Measurements from ENCODE around the gene SNX32. TPM values are rescaled to one million over a fixed set of nuclear protein-coding genes. Genes with fewer than 3 reads are reported as not detected.
"Not testable (repeated sequence)": the region's sequence is repeated elsewhere in the genome, so short reads cannot be mapped to it uniquely, and the experiment has no call there.

SNX32 gene
- total RNA-seq, 2 experiments from 2014 or later, result 0.44 to 1.6 TPM

GRCh38 chr11:65814986-65815565 is 18.7 kb upstream of the SNX32 start:
- H3K4me3 Mint-ChIP-seq, result no peak overlapping the region
- H3K27ac Mint-ChIP-seq, result no peak overlapping the region
- no peak for DNase-seq
- H3K9me3 Mint-ChIP-seq (ENCODE audit: insufficient read depth), result no peaks in the 10 kb centered on the region
- no peaks in the 10 kb centered on the region for H3K36me3 Mint-ChIP-seq (ENCODE audit: low read depth)
- ATAC-seq, result no peak
- CTCF ChIA-PET, result interaction anchor here (2.1 to 12.1 kb wide), 3 partner anchors 31 to 70 kb away, joined by 9 to 210 read pairs (median 28); partner anchors contain the start of gene AP5B1
- POLR2A ChIA-PET, result no interaction called here
- H3K4me1 Mint-ChIP-seq (ENCODE audit: low read depth), result peaks cover 20% of the 10 kb centered on the region
- peaks cover 10% of the 10 kb centered on the region for H3K27me3 Mint-ChIP-seq (ENCODE audit: low read depth)

DNA sequence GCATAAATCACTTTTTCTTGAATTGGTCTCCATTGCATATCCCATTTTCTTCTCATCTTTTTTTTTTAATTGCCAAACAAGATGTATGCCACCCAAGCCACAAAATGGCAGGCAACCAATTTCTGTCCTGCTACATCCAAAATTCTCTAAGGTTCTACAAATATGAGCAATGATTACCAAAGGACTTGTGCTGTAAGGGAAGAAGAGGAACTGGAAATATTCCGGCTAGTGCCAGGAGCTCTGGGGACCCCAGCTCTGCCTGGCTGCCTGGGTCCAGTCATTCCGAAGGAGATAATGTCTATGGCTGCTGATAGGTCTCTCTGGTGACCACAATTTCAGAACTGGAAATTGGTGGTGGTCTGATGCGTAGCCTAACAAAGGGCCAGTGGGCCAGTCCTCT is 17.1 kb upstream of the SNX32 start:
- peak overlapping the region; percentile 76 for H3K4me3 Mint-ChIP-seq
- ChIA-PET CTCF (interaction anchor here (0.6 to 12.1 kb wide), 26 partner anchors 9 to 570 kb away, joined by 3 to 210 read pairs (median 5); partner anchors contain the start of genes AP5B1, CCDC85B, KAT5 and RNASEH2C), POLR2A (interaction anchor here (0.8 to 2.0 kb wide), 2 partner anchors 37 to 104 kb away, joined by 3 to 8 read pairs; no protein-coding TSS in a partner anchor)
- ATAC-seq (no peak), DNase-seq (no peak)
- H3K9me3 Mint-ChIP-seq (ENCODE audit: insufficient read depth), result no peaks in the 10 kb centered on the region
- H3K4me1 Mint-ChIP-seq (ENCODE audit: low read depth), result peaks cover 20% of the 10 kb centered on the region
- H3K36me3 Mint-ChIP-seq (ENCODE audit: low read depth), result no peaks in the 10 kb centered on the region
- H3K27ac Mint-ChIP-seq, result no peak overlapping the region
- peaks cover 6% of the 10 kb centered on the region for H3K27me3 Mint-ChIP-seq (ENCODE audit: low read depth)

DNA sequence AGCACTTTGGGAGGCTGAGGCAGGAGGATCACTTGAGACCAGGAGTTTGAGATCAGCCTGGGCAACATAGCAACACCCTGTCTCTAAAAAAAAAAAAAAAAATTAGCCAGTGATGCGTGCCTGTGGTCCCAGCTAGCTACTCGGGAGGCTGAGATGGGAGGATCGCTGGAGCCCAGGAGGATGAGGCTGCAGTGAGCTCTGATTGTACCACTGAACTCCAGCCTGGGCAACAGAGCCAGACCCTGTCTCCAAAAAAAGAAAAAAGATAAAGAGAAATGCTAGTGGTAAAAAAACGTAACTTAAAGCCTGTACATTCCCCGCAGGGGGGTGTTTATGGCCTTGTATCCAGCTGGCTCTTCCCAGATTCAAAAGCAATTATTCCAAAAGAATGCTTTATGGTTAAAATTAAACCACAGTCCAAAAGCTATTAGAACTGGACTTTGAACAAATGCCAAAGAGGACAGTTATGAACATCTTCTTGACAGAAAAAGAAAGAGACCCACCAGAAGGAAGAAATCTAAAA is 16.4 kb upstream of the SNX32 start:
- no peak for DNase-seq
- ChIA-PET CTCF (interaction anchor here (0.6 to 12.1 kb wide), 33 partner anchors 9 to 277 kb away, joined by 3 to 210 read pairs (median 4); partner anchors contain the start of genes AP5B1, CCDC85B, KAT5 and RNASEH2C), POLR2A (interaction anchor here (1.9 to 2.0 kb wide), 2 partner anchors 37 to 105 kb away, joined by 8 read pairs; partner anchors contain the start of gene KAT5)

DNA sequence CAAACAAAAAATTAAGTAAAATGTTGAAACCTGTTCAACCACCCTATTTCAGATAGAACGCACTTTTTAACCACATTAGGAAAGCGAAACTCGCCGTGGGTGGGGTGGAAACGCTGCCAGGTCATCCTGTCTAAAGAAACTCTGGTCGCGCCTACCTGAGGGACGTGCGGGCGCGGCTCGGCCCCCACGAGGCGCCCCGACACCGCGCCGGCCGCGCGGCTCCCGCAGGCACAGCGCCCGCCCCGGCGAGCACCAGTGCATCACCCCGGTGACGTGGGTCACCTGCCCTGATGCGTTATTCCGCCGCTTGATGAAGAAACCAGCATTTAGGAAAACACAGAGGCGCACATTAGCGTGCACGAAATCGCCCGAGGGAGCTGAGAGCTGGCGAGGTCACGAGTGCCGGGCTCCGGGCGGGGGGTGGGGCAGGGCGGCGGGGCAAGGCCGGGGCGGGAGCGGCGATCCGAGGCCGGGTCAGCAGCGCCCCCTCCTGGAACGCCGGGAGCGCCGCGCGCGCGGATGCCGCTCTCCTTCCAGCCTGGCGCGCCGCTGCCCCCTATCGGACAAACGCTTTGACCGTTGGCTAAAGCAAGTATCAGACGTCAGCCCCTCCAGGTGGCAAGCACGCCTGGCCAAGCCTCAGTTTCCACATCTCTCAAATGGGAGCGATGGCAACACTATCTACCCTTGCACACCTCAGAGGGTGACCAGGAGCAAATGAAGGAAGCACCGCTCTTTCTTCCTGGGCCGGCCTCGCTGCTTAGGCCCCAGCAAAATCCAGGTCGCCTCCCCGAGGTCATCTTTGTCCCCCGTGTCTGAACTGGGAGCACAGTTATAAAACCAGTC is 15.7 kb upstream of the SNX32 start:
- ATAC-seq, result peak; percentile 93
- H3K4me1 Mint-ChIP-seq (ENCODE audit: low read depth), result peaks cover 20% of the 10 kb centered on the region
- peak overlapping the region; percentile 76 for H3K4me3 Mint-ChIP-seq
- peak; percentile 96 for DNase-seq
- H3K36me3 Mint-ChIP-seq (ENCODE audit: low read depth), result no peaks in the 10 kb centered on the region
- CTCF ChIA-PET, result interaction anchor here (0.6 to 12.1 kb wide), 37 partner anchors 10 to 278 kb away, joined by 3 to 210 read pairs (median 4); partner anchors contain the start of genes AP5B1, CCDC85B, KAT5 and MUS81
- H3K27me3 Mint-ChIP-seq (ENCODE audit: low read depth), result peaks cover 4% of the 10 kb centered on the region
- H3K27ac Mint-ChIP-seq, result peak overlapping the region; percentile 75
- no peaks in the 10 kb centered on the region for H3K9me3 Mint-ChIP-seq (ENCODE audit: insufficient read depth)
- POLR2A ChIA-PET, result interaction anchor here (1.5 to 2.0 kb wide), 3 partner anchors 38 to 106 kb away, joined by 6 to 8 read pairs (median 8); partner anchors contain the start of genes AP5B1 and KAT5

More for the DNA sequence above, 16.4 kb upstream of the SNX32 start:
- Mint-ChIP-seq H3K27me3 (ENCODE audit: low read depth) (peaks cover 5% of the 10 kb centered on the region), H3K4me1 (ENCODE audit: low read depth) (peaks cover 20% of the 10 kb centered on the region), H3K4me3 (peak overlapping the region; percentile 76), H3K36me3 (ENCODE audit: low read depth) (no peaks in the 10 kb centered on the region), H3K9me3 (ENCODE audit: insufficient read depth) (no peaks in the 10 kb centered on the region), H3K27ac (peak overlapping the region; percentile 75)
- ATAC-seq, result no peak

DNA sequence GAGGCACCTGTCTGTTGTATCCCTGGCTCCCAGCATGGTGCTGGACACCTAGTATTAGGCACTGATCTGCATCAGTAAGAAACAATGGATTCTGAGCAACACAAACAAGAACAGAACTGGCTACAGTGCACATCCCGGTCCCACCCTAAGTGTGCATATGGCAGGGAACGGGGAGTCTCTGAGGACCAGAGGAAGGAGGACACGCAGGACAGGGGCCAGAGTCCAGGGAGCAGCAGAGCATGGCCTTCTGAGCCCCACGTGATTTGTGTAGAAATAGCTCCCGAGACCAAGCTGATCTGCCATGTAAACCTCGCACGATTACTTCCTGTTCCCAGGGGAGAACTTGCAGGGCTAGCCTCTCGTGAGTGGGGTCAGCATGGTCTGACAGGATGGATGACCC is 12.7 kb upstream of the SNX32 start:
- ChIA-PET POLR2A (no interaction called here), CTCF (interaction anchor here (12.1 kb wide), 1 partner anchor 44 kb away, joined by 210 read pairs; the partner anchor contains the start of gene AP5B1)
- no peak for ATAC-seq

GRCh38 chr11:65822776-65823528 is 10.8 kb upstream of the SNX32 start:
- Mint-ChIP-seq H3K27me3 (ENCODE audit: low read depth) (no peaks in the 10 kb centered on the region), H3K4me3 (no peak overlapping the region), H3K36me3 (ENCODE audit: low read depth) (no peaks in the 10 kb centered on the region), H3K27ac (no peak overlapping the region), H3K9me3 (ENCODE audit: insufficient read depth) (no peaks in the 10 kb centered on the region), H3K4me1 (ENCODE audit: low read depth) (peaks cover 11% of the 10 kb centered on the region)
- ChIA-PET CTCF (interaction anchor here (0.5 to 12.1 kb wide), 8 partner anchors 9 to 111 kb away, joined by 3 to 210 read pairs (median 4); partner anchors contain the start of genes AP5B1, KAT5 and RNASEH2C), POLR2A (no interaction called here)
- ATAC-seq (no peak), DNase-seq (no peak)

More for the DNA sequence above, 12.7 kb upstream of the SNX32 start:
- Mint-ChIP-seq H3K27me3 (ENCODE audit: low read depth) (no peaks in the 10 kb centered on the region), H3K4me1 (ENCODE audit: low read depth) (peaks cover 22% of the 10 kb centered on the region), H3K9me3 (ENCODE audit: insufficient read depth) (no peaks in the 10 kb centered on the region), H3K36me3 (ENCODE audit: low read depth) (no peaks in the 10 kb centered on the region), H3K4me3 (no peak overlapping the region), H3K27ac (no peak overlapping the region)
- DNase-seq, result no peak

DNA sequence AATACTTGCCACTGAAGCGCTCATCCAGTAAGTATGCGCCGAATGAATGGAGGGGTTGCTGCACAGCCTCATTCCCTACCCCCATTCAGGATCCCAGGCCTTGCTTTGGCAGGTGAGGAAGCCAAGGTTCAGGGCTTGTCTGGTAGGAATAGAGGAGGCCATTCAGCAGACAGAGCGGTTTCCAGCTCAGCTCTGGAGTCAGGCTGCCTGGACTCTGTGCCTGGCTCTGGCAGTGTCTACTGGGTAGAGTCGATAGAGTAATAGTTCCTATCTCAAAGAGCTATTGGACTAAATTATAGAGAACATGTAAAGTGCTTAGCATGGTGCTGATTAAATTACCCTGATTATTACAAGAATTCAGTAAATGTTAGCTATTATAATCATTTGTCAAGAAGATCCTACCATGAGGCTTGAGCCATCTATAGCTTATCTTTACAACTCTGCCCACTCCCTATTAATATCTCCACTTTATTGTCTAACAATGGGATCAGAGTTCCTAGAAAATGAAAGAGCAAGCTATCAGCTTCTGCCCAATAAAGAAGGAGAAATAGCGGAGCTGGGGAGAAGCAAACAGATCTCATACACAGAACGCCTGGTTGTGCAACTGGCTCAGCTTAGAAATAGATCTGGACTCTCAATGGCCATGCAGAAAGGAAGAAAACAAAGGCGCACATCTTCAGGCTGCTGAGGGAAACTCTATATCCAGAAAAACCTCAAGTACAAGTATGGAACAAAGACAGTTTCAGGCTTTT is 6.6 kb upstream of the SNX32 start:
- peaks cover 17% of the 10 kb centered on the region for H3K27me3 Mint-ChIP-seq (ENCODE audit: low read depth)
- H3K9me3 Mint-ChIP-seq (ENCODE audit: insufficient read depth), result no peaks in the 10 kb centered on the region
- no peak overlapping the region for H3K4me3 Mint-ChIP-seq
- CTCF ChIA-PET, result interaction anchor here (0.7 to 5.0 kb wide), 10 partner anchors 10 to 218 kb away, joined by 3 to 36 read pairs (median 3); partner anchors contain the start of genes KAT5 and MUS81
- POLR2A ChIA-PET, result interaction anchor here (0.9 kb wide), 1 partner anchor 32 kb away, joined by 3 read pairs; no protein-coding TSS in a partner anchor
- H3K36me3 Mint-ChIP-seq (ENCODE audit: low read depth), result no peaks in the 10 kb centered on the region
- peaks cover 10% of the 10 kb centered on the region for H3K4me1 Mint-ChIP-seq (ENCODE audit: low read depth)
- no peak for ATAC-seq
- no peak for DNase-seq
- no peak overlapping the region for H3K27ac Mint-ChIP-seq

- Mint-ChIP-seq H3K27me3 (ENCODE audit: low read depth) (peaks cover 25% of the 10 kb centered on the region), H3K4me1 (ENCODE audit: low read depth) (peaks cover 14% of the 10 kb centered on the region), H3K9me3 (ENCODE audit: insufficient read depth) (no peaks in the 10 kb centered on the region), H3K27ac (no peak overlapping the region), H3K36me3 (ENCODE audit: low read depth) (no peaks in the 10 kb centered on the region), H3K4me3 (no peak overlapping the region)
- ChIA-PET POLR2A (interaction anchor here (0.9 to 1.1 kb wide), 2 partner anchors 23 to 30 kb away, joined by 6 read pairs; no protein-coding TSS in a partner anchor), CTCF (interaction anchor here (0.6 to 3.9 kb wide), 6 partner anchors 12 to 194 kb away, joined by 3 to 36 read pairs (median 4); partner anchors contain the start of genes AP5B1 and KAT5)
- no peak for ATAC-seq
- no peak for DNase-seq
These were observed 4.3 kb upstream of the SNX32 start for GRCh38 chr11:65829459-65829858.

DNA sequence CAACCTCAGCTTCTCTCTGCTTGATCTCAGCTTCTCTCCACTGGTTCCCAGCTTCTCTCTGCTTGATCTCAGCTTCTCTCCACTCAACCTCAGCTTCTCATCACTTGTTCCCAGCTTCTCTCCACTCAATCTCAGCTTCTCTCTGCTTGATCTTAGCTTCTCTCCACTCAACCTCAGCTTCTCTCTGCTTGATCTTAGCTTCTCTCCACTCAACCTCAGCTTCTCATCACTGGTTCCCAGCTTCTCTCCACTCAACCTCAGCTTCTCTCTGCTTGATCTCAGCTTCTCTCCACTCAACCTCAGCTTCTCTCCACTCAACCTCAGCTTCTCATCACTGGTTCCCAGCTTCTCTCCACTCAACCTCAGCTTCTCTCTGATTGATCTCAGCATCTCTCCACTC is 1.5 kb upstream of the SNX32 start:
- ATAC-seq; H3K9me3 Mint-ChIP-seq (ENCODE audit: insufficient read depth); DNase-seq; H3K27ac Mint-ChIP-seq; H3K36me3 Mint-ChIP-seq (ENCODE audit: low read depth); H3K4me3 Mint-ChIP-seq: not testable (repeated sequence)
- ChIA-PET CTCF (interaction anchor here (0.6 to 3.9 kb wide), 12 partner anchors 9 to 244 kb away, joined by 3 to 19 read pairs (median 5); partner anchors contain the start of genes AP5B1, CFL1, FIBP and KAT5), POLR2A (interaction anchor here (0.6 kb wide), 1 partner anchor 389 kb away, joined by 3 read pairs; no protein-coding TSS in a partner anchor)
- Mint-ChIP-seq H3K27me3 (ENCODE audit: low read depth) (peaks cover 25% of the 10 kb centered on the region), H3K4me1 (ENCODE audit: low read depth) (peaks cover 14% of the 10 kb centered on the region)

DNA sequence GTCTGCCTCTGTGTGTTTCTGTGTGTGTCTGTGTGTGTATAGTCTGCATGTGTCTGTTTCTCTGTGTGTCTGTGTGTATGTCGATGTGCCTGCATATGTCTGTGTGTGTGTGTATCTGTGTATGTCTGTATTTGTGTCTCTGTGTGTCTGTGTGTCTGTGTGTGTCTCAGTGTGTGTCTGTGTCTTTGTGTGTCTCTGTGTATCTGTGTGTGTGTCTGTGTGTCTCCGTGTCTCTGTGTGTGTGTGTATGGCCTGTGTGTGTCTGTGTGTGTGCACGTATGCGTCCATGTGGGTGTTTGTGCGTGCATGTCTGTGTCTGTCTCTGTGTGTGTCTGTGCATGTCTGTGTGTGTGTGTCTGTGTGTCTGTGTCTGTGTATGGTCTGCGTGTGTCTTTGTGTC is 439 bp downstream of the SNX32 start:
- Mint-ChIP-seq H3K4me3 (no peak overlapping the region), H3K9me3 (ENCODE audit: insufficient read depth) (no peaks in the 10 kb centered on the region), H3K36me3 (ENCODE audit: low read depth) (no peaks in the 10 kb centered on the region), H3K4me1 (ENCODE audit: low read depth) (peaks cover 9% of the 10 kb centered on the region), H3K27ac (no peak overlapping the region), H3K27me3 (ENCODE audit: low read depth) (peaks cover 22% of the 10 kb centered on the region)
- DNase-seq (no peak), ATAC-seq (no peak)
- CTCF ChIA-PET, result interaction anchor here (1.0 to 2.3 kb wide), 3 partner anchors 16 to 54 kb away, joined by 4 to 16 read pairs (median 6); partner anchors contain the start of gene MUS81
- POLR2A ChIA-PET, result interaction anchor here (0.8 to 1.6 kb wide), 4 partner anchors 16 to 24 kb away, joined by 3 to 5 read pairs (median 4); no protein-coding TSS in a partner anchor
